CD14-positive monocyte (primary cell): Measurements from ENCODE around the gene RASGRP2. TPM values are rescaled to one million over a fixed set of nuclear protein-coding genes. Genes with fewer than 3 reads are reported as not detected.

Source experiments
- DNase-seq, 3 donors: peaks; one replicate each; pipeline ENCODE4 v3.0.0-alpha.2; 2011 to 2022
- H2AFZ ChIP-seq: 2 replicates; pipeline ENCODE4 v1.6.0; 2012; ENCODE audit warnings: mild to moderate bottlenecking, low read depth, low read length, inconsistent platforms; ENCODE audit not compliant: insufficient read depth, poor library complexity, severe bottlenecking
- H3K27ac ChIP-seq, 2 donors: 1 replicate in 1 of 2; 2 replicates in 1 of 2; pipeline ENCODE4 v1.5.1; 2012 to 2013; ENCODE audit warnings: low read length in 2 of 2, control low read depth in 1 of 2, inconsistent platforms in 1 of 2, low read depth in 1 of 2, mild to moderate bottlenecking in 1 of 2
- H3K27me3 ChIP-seq, 2 donors: one replicate each; pipeline versions ENCODE4 v1.6.0 to v1.6.1; 2011 to 2013; ENCODE audit warnings: low read length in 2 of 2; ENCODE audit not compliant: control insufficient read depth in 2 of 2, insufficient read depth in 2 of 2
- H3K36me3 ChIP-seq, 2 donors: replicated peaks in 1 of 2; 1 replicate in 1 of 2; 2 replicates in 1 of 2; pipeline versions ENCODE4 v1.5.1 to v1.6.1; 2012 to 2013; ENCODE audit warnings: low read length in 2 of 2, control low read depth in 1 of 2, inconsistent platforms in 1 of 2, mild to moderate bottlenecking in 1 of 2; ENCODE audit not compliant: insufficient read depth in 2 of 2, control insufficient read depth in 1 of 2
- H3K4me1 ChIP-seq, 2 donors: 1 replicate in 1 of 2; 2 replicates in 1 of 2; pipeline versions ENCODE4 v1.5.1 to v1.6.1; 2012 to 2013; ENCODE audit warnings: low read length in 2 of 2, control low read depth in 1 of 2, inconsistent platforms in 1 of 2, mild to moderate bottlenecking in 1 of 2, moderate library complexity in 1 of 2; ENCODE audit not compliant: insufficient read depth in 2 of 2, control insufficient read depth in 1 of 2
- H3K4me2 ChIP-seq: replicated peaks from 2 replicates; pipeline ENCODE3; 2012; ENCODE audit warnings: low read length, moderate library complexity, mild to moderate bottlenecking; ENCODE audit not compliant: poor library complexity, severe bottlenecking; ENCODE audit errors: extremely low read depth
- H3K4me3 ChIP-seq, 3 experiments: fragments of 200-600 bp in 1 of 3; sonication (generic) in 1 of 3; replicated peaks in 1 of 3; 1 replicate in 2 of 3; 2 replicates in 1 of 3; pipeline ENCODE4 v1.5.1; 2011 to 2013; ENCODE audit warnings: low read length in 3 of 3, mild to moderate bottlenecking in 3 of 3, control low read depth in 2 of 3, low read depth in 2 of 3, inconsistent platforms in 1 of 3, moderate library complexity in 1 of 3
- H3K79me2 ChIP-seq: 2 replicates; pipeline ENCODE4 v1.6.0; 2012; ENCODE audit warnings: mild to moderate bottlenecking, control low read depth, inconsistent platforms, low read length, moderate library complexity; ENCODE audit not compliant: insufficient read depth
- H3K9ac ChIP-seq: 2 replicates; pipeline ENCODE4 v1.6.0; 2017; ENCODE audit warnings: low read length, mild to moderate bottlenecking; ENCODE audit not compliant: insufficient read depth, poor library complexity, severe bottlenecking
- H3K9me3 ChIP-seq, 2 donors: replicated peaks in 1 of 2; 1 replicate in 1 of 2; 2 replicates in 1 of 2; pipeline versions ENCODE4 v1.5.1 to v1.6.1; 2012 to 2013; ENCODE audit warnings: low read length in 2 of 2, control low read depth in 1 of 2; ENCODE audit not compliant: control insufficient read depth in 1 of 2, insufficient read depth in 1 of 2
- H4K20me1 ChIP-seq: 2 replicates; pipeline ENCODE4 v1.6.0; 2012; ENCODE audit warnings: mild to moderate bottlenecking, low read length, control low read depth, moderate library complexity; ENCODE audit not compliant: insufficient read depth
- H3K27ac Mint-ChIP-seq, 7 donors: one replicate each; pipeline ENCODE4 v1.8.0; 2020; ENCODE audit warnings: mild to moderate bottlenecking in 7 of 7, mixed read lengths in 7 of 7, moderate library complexity in 6 of 7, inconsistent platforms in 2 of 7
- H3K27me3 Mint-ChIP-seq, 3 donors: one replicate each; pipeline ENCODE4 v1.8.0; 2021 to 2022; ENCODE audit warnings: low read depth in 3 of 3, mild to moderate bottlenecking in 3 of 3, mixed read lengths in 3 of 3, moderate library complexity in 3 of 3, inconsistent platforms in 1 of 3
- H3K36me3 Mint-ChIP-seq, 2 donors: one replicate each; pipeline ENCODE4 v1.8.0; 2020; ENCODE audit warnings: mixed read lengths in 2 of 2, inconsistent platforms in 1 of 2, mild to moderate bottlenecking in 1 of 2
- H3K4me1 Mint-ChIP-seq: one replicate; pipeline ENCODE4 v1.8.0; 2020; ENCODE audit warnings: mild to moderate bottlenecking, mixed read lengths
- H3K4me3 Mint-ChIP-seq, 2 donors: one replicate each; pipeline ENCODE4 v1.8.0; 2020; ENCODE audit warnings: mild to moderate bottlenecking in 2 of 2, mixed read lengths in 2 of 2, moderate library complexity in 1 of 2
- H3K9me3 Mint-ChIP-seq, 7 donors: one replicate each; pipeline ENCODE4 v1.8.0; 2020 to 2022; ENCODE audit warnings: mixed read lengths in 7 of 7, mild to moderate bottlenecking in 6 of 7, moderate library complexity in 6 of 7, inconsistent platforms in 2 of 7
- CTCF ChIP-seq: fragments of 200-600 bp; IDR thresholded peaks from one replicate; pipeline ENCODE4 v1.8.0; 2022; ENCODE audit warnings: antibody characterized with exemption, mild to moderate bottlenecking
- WGBS: methylation state at CpG from one replicate; pipeline ENCODE4 v1.1.5; 2013; ENCODE audit warnings: missing lambda C conversion rate; ENCODE audit not compliant: insufficient coverage; 5-methylcytosine and 5-hydroxymethylcytosine counted together
- intact Hi-C, 2 donors: fragments of 100-400 bp; cut with micrococcal nuclease; formaldehyde crosslinking; loops; one replicate each; pipeline versions ENCODE4 v1.15.0 to v1.15.1; 2023
- polyA plus RNA-seq, 3 donors: library from polyadenylated mRNA; depleted of rRNA in 1 of 3; unstranded in 2 of 3; stranded (reverse) in 1 of 3; fragments of 300-500 nt in 2 of 3; fragments of >200 nt in 1 of 3; fragmentation: Illumina TruSeq in 2 of 3; gene quantifications; 1 replicate in 2 of 3; 2 replicates in 1 of 3; pipeline ENCODE4 v1.2.3, GENCODE V29; 2012 to 2021

The RASGRP2 gene
- polyA plus RNA-seq, 3 donors = 67.6 to 242 (median 68.8) TPM

GRCh38 chr11:64711956-64712362, 32.0 kb downstream of the RASGRP2 start:
- peak overlapping the region in 1 of 3 experiments; percentile 50 for H3K4me3 ChIP-seq
- peaks cover 38 to 64% of the 10 kb centered on the region in 2 donors for H3K27me3 ChIP-seq
- peaks cover 6 to 14% of the 10 kb centered on the region in 2 donors for H3K36me3 Mint-ChIP-seq
- peak overlapping the region in 1 of 2 donors; percentile 54 for H3K4me3 Mint-ChIP-seq
- H3K36me3 ChIP-seq = no peaks in the 10 kb centered on the region
- H3K4me1 Mint-ChIP-seq = peaks cover 22% of the 10 kb centered on the region
- no peaks in the 10 kb centered on the region for H4K20me1 ChIP-seq
- H3K79me2 ChIP-seq = no peaks in the 10 kb centered on the region
- DNase-seq = no peak
- peaks cover 8 to 19% of the 10 kb centered on the region in 2 donors for H3K4me1 ChIP-seq
- H2AFZ ChIP-seq = no peak overlapping the region
- peaks cover 0 to 19% of the 10 kb centered on the region in 2 donors for H3K9me3 ChIP-seq
- H3K9ac ChIP-seq = no peak overlapping the region
- peaks cover 0 to 17% (median 11%) of the 10 kb centered on the region in 7 donors for H3K9me3 Mint-ChIP-seq
- no peak overlapping the region for H3K27ac ChIP-seq
- no peak for TF ChIP-seq CTCF
- 57% methylated on average over 19 of the region's 19 CpGs for WGBS
- H3K4me2 ChIP-seq = peak overlapping the region; percentile 44
- H3K27me3 Mint-ChIP-seq = peaks cover 65 to 77% (median 68%) of the 10 kb centered on the region in 3 donors
- intact Hi-C loops = no loop called here
- H3K27ac Mint-ChIP-seq = peak overlapping the region in 2 of 7 donors; percentile 50 to 58

- Mint-ChIP-seq H3K36me3 (peaks cover 6 to 14% of the 10 kb centered on the region in 2 donors), H3K27me3 (peaks cover 58 to 72% (median 62%) of the 10 kb centered on the region in 3 donors), H3K4me3 (peak overlapping the region in 1 of 2 donors; percentile 54), H3K4me1 (peaks cover 22% of the 10 kb centered on the region), H3K9me3 (peaks cover 0 to 17% (median 11%) of the 10 kb centered on the region in 7 donors), H3K27ac (peak overlapping the region in 2 of 7 donors; percentile 22 to 58)
- Histone ChIP-seq H3K27ac (no peak overlapping the region), H3K79me2 (no peaks in the 10 kb centered on the region), H4K20me1 (no peaks in the 10 kb centered on the region), H3K36me3 (no peaks in the 10 kb centered on the region), H3K27me3 (peaks cover 38 to 58% of the 10 kb centered on the region in 2 donors), H3K9ac (no peak overlapping the region), H3K9me3 (peaks cover 0 to 19% of the 10 kb centered on the region in 2 donors), H3K4me2 (no peak overlapping the region), H3K4me1 (peaks cover 8 to 19% of the 10 kb centered on the region in 2 donors), H2AFZ (no peak overlapping the region), H3K4me3 (no peak overlapping the region)
- 22% methylated on average over 40 of the region's 46 CpGs for WGBS
- no peak for DNase-seq
- no peak for TF ChIP-seq CTCF
- intact Hi-C loops = no loop called here
These were observed 32.6 kb downstream of the RASGRP2 start for GRCh38 chr11:64711138-64711955.
